Ovary (tissue), 3 donors: Measurements from ENCODE around the gene NPPA.

Experiments used
- CTCF ChIP-seq, 3 donors: fragments of 450-650 bp in 2 of 3; fragments of 200-600 bp in 1 of 3; IDR thresholded peaks; one replicate each; pipeline versions ENCODE4 v1.5.1 to v1.8.0; 2016 to 2022; ENCODE audit warnings: antibody characterized with exemption in 3 of 3, mild to moderate bottlenecking in 1 of 3
- EP300 ChIP-seq: sonication (generic); formaldehyde crosslinking; IDR thresholded peaks from one replicate; pipeline ENCODE4 v1.6.1; 2017; ENCODE audit warnings: antibody characterized with exemption
- POLR2A ChIP-seq: fragments of 450-650 bp; IDR thresholded peaks from one replicate; pipeline ENCODE4 v1.6.1; 2017; ENCODE audit warnings: antibody characterized with exemption, mild to moderate bottlenecking, moderate library complexity
- donor health status: DM: no; HTN: no; CAD: no.

GRCh38 chr1:11797525-11798216 lies 49.9 kb downstream of the NPPA start:
- TF ChIP-seq CTCF (IDR thresholded peaks at IDR 0.05) (no peak), EP300 (no peak), POLR2A (no peak)
